GM18861 (cell line): ENCODE results near the gene TEAD1.

Experiments used
- ATAC-seq: cut with Tn5 transposase; IDR thresholded peaks from one replicate; pipeline ENCODE4 v1.9.1; 2021; ENCODE audit not compliant: unreplicated experiment

Gene TEAD1

DNA sequence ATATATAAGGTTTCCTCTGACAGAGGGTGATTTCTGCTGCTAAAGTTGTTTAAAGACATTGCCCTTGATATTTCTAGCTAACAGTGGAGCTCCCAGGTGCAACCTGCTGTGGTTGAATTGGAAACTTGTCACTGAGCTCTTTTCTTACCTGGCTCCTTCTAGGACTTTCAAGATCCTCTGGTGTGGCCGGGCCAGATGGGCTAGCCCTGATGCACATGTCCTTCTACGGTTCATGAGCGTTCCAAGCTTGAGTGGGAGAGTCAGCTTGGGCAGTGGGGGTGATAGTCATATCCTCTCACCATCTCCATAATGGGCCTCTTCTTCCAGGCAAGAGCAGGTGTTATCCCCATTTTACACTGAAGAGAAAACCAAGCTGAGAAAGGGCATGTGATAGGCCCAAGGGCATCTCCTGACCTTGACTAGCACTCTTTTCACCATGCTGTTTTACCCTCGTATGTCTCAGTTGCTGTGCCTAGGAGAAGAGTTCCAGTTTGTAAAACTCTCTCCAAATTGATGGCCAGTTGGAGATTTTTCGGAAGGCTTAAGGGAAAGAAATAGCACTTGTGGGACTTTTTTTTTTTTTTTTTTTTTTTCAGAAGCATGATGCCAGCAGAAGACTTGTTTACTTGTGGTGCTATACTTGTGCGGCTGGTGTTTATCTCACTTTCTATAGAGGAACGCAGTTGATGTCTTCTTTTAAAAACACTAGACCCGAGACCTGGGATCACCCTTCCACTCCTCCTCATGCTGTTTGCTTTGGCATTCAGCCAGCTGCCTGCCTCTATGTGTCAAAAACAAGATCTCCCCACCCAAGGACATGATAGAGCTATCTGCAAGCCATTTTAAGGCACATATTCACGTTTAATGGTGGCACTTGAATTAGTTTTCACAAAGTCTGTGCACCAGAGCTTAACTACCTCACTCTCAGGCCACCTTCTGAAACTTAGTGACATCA is 32.6 kb downstream of the TEAD1 start:
- no peak for ATAC-seq

DNA sequence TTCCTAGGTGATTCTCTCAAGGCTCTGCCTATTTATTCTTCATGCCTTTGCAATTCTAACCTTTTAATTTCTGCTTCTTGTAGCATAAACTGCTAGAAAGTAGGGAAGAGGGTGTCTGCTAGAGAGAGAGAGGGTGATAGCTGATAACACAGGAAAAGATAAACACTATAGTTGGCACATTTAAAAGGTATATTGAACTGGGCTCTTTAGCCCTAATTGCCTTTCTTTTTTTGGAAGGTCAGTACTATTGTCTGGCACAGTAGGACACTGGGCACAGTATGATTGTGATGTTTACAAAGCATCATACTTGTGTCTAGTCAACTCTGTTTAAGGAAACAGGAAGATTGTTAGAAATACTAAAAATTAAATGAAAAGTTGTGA is 33.3 kb downstream of the TEAD1 start:
- ATAC-seq = no peak

DNA sequence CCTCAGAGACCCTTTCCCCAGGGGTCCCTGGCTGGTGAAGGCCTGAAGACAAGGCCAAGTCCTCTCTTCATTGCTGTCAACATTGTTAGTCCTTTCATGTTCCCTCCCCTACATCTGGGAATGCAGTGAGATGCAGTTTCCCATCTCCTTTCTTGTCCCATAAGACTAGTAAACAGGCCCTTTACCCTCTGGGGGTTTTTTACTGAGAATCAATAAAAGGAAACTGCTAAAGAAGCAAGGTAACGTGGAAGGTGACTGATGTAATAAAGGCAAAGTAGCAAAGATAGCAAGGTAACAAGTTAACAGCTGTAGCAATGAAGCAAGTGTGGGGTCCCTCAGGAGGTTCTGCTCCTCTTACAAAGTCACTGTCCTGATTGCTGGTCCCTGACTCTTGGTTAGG is 37.3 kb downstream of the TEAD1 start:
- ATAC-seq = no peak

DNA sequence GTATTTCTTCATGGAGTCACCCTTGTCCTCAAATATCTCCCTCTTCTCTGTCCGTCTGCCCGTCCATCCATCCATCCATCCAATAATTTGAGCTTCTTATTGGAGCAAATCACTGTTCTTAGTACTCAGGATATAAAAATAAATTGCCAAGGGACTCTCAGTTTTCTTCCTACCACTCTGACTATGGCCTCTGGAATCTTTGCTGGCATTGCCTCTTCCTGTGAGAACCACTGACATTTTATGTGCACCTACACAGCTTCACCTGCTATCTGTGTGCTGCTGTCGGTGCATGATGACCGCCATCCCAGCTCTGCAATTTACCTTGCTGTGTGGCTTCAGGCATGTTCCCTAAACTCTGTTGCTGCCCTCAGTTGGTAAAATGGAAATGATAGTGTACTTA is 37.9 kb downstream of the TEAD1 start:
- ATAC-seq = no peak

DNA sequence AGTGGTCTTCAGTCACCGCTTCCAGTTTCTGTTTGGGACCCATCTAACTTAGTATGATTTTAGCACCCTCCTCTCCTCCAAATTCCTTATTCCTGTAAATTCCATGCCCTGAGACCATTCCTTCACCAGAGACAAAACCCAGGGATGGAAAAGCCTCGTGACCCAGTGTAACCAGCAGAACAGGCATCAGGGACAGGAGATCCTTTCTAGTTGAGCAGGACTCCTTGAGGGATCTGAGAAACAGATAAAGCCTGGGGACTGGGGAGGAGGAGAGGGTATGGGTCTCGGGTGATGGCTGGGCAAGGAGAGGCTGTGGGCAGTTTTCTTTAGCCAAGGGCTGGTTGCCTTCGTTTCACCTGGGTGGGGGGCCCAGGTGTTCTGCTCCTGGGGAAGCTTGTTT is 40.9 kb downstream of the TEAD1 start:
- ATAC-seq = no peak

DNA sequence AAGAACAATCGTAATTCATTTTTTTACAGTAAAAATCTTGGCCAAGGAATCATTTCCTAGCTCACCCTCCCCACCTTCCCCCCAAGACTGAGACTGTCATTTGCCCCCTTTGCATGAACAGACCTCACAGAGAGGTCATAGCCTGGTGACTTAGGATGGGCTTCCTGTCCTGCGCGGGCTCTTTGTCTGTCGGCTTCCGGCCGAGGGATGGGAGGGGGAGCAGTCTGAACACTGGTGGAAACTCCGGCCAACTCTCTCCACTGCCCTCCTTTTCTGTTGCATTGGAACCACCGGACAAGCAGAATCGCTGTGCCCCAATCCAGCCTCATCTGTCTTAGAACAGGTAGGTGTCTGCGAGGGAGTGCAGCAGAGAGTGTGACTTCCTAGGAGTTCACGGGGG is 41.7 kb downstream of the TEAD1 start:
- ATAC-seq = no peak

DNA sequence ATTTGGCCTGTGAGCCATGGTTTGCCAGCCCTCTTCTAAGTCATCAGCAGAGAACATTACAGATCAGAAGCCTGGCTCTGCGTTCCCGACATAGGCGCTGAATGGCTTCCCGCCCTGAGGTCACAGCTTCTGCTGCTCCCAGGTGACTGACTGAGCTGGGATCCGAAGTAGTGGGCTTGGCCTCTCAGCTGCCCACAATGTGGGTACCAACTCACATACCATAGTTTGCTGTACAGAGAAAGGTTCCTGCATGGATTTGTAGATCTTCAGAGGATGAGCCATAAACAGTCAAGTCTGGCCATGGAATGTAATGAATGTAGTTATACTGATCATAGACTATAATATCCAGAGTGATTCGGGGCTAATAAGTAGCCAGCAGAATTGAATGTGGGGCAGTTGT is 42.6 kb downstream of the TEAD1 start:
- ATAC-seq = no peak

DNA sequence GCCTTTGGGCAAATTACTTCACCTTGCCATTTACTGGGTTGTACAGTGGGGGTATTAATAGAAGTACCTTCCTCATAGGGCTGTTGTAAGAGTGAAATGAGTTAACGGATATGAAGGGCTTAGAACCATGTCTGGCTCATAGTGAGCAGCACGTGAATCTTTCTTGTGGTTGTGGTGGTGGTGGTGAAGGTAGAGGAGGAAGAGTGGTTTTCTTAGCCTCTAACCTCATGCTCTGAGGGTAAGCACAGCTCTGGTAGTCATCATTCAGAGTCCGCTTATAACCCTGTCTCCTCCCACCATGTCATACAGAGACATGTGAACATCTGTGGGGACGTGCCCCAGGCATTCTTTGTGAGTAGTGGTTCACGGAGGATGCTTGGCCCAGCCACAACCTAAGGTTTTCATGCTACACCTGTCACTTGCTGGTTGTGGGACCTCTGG is 43.6 kb downstream of the TEAD1 start:
- ATAC-seq = peak; percentile 87

DNA sequence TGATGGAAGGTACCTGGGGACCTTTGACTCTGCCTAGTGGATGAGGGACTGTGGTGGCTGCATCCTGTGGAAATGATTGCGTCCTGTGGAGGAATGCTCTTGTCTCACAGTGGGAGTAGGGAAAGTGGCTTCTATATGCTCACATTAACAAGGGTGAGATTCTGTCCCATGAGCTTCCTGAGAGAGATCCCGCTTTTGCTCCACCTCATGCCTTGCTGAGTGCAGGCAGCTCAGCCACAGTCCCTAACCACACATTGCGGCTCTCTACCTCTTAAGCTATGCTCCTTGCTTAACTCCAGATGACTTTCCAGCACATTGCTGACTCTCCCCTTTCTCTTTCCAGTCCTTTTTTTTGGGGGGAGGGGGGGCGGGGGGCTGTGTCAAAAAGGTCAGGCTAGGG is 45.0 kb downstream of the TEAD1 start:
- no peak for ATAC-seq

DNA sequence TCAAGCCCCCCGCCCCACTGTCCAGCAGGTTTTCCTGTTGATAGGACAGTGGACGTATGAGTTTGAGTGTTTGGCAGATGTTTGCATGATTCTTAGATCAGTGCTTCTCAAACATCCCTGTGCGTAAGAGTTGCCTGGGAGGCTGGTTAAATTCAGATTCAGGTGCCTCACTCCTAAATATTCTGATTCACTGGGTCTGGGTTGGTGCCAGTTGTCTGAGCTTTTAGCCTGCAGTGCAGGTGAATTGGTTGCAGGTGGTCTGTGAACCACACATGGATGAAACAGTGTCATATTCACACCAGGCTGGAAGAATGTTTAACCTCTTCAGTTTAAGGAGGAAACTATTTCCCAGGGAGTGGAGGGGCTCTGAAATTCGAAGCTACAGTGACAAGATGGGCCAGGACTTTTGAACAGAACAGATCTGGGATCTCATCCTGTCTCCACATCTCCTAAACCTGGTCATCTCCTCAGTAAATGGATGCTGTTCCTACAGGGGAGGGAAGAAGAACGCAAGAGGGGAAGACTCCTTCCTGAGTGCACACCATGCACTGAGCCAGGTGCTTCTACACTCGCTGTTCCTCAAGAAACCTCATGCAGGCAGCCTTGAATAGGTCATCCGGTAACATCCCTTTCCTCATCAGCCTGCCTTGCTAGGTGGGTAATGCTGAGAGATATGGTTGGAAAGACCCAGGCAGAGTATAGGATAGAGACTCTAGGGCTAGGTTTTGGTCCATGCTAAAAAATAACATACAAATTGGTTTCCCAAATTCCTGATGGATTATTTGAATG is 47.8 kb downstream of the TEAD1 start:
- no peak for ATAC-seq

DNA sequence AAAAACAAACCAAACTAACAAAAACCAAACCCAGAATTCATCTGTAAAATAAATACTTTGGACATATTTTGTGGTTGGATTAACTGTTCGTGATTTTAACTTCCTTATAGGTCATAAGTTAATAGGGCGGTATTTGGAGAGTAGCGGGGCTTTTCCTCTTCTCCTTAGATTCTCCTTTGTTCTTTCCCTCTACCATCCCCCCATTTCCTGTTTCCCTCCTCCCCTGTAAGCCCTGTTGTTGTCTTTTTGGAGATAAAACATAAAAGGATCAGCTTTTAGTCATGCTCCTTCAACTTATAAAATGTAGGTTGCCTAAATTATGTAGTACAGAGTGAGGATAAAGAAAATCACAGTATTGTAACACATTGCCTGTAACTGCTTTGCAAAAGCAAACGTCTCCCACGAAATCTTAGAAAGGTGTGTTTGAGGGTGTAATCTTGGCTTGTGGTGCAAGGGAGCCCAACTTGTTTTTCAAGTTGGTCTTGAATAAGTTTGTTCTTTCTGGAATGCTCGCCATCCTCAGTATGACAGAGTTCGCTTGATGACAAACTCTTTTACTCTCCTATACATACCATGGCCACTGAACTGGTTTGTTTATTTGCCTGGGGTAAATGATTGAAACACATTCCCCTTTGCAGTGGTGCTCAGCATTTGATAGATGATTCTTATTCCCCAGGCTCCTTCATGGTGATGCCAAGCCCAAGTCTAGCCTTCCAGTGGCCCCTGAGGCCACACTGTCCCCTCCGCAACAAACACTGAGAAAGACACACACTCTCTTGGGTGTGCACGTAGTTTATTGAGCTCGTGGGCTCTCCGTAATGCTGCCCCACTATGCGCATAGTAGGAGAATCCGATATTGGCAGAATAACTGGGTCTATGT is 49.4 kb downstream of the TEAD1 start:
- ATAC-seq = no peak

DNA sequence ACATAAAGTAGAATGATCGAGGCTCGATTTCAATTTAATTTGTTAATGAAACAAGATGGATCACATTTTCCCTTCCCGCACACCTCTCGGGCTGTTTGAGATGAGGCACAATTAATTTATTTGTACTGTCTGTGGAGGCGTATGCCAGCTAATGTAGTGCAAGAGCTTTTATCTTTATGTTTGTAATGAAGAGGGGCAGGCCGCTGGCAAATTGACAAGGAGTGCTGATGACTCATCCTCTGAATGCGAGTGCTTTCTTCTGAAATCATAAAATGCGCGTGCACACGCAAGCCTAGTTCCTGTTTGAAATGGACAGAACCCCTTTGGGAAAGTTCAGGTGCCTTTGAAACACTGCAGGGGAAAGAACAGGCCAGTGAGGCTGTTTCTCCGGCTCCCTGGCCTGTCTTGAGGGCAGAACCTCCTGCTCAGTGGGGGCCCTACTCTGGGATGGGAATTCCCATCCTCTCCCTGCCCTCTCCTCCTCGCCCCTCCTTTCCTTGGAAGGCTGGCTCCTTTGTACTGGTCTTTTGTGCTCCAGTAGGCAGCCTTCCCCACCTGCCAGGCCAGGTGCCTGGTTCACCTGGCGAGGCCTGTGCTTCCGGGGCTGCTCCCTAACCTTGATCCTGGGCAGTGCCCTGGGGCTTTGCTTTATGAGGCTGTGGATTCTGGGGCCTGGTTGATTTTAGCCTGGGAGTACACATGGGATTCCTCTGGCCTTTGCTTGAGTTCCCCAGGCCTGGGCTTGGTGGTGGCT is 50.3 kb downstream of the TEAD1 start:
- ATAC-seq = no peak

DNA sequence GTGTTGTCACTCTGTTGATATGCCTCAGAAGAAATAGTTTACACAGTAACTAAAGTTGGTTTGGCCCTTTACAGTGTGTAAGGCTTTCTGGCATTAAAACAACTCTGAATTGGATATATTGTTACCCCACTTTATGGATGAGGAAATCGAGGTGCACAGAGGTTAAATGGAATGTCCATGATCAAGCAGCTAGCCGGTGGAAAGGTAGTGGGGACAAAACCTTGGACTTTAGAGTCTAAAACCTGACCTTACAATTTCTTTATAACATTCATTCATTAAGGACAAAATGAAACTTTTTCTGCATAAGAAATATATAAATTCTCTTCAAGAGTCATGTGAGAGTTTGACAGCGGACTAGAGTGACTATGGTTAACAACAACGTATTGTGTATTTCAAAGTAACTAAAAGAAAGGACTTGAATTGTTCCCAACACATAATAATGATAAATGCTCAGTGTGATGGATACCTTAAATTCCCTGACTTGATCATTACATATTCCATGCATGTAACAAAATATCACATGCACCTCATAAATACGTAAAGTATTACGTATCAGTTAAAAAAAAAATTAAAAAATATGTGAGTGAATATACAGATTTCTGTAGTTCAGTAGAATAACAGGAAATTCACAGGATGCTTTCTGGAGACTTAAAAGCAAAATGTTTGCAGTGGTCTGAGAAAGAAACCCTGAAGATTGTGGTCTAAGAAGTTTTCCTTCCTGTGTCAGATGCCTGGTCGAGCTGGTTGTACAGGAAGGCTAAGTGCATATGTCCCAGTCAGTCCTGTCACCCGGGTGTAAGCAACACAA is 51.0 kb downstream of the TEAD1 start:
- ATAC-seq = no peak

DNA sequence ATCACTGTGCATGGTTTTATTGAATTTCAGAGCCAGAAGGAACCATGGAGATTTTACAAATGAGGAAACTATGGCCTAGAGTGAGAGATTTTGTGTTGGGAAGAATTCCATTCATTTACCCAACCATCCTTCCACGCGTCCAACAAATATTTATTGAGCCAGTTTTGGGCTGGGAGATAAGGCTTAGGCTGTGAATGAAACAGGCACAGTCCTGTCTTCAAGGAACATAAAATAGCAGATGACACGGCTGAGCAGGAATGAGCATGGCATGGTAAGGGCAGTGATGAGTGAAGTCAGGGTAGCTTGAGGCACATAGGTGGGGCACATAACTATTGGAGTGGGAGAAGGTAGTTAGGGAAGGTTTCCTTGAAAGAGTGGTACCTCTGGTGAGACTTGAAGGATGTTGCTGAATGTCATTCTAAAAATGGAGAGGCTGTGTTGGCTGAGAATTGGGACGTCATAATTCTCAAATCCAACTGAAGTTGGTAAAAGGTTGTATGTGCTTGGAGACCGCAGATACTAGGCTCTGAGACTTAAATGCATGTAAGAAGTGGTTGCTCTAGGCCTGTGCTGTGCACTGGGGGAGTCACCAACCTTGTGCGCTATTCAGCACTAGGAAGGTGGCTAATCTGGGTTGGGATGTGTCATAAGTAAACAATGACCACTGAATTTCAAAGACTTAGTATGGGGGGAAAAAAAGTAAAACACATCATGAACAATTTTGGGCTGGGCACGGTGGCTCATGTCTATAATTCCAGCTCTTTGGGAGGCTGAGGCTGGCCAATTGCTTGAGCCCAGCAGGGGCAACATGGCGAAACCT is 51.9 kb downstream of the TEAD1 start:
- ATAC-seq = no peak

DNA sequence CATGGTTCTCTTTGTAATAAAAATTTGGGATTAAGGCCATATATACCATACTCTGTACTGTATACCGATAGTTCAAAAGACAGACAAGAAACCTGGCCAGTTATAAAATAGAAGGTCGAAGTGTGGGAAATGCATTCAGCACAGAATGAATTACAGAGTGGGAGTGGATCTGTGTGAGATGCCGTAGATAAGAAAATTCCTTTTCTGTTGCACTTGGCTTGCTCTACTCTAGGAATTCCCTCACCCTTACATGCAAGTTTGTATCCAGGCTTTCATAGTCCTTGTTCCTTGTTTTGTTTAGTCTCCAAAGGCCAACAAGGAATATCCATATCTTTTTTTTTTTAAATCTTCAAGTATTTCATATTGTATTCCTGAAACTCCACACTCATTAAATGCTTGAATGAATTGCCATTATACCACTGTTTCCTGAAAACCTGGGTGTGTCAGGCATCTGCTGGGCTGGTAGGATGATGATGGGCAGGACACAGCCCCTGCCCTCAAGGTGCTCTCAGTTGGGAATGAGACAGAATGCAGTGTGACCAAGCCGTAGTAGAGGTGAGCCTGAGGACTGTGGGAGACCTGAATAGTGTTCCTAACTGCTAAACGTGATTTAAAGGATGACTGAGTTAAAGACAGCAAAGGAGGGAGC is 53.5 kb downstream of the TEAD1 start:
- ATAC-seq = no peak

DNA sequence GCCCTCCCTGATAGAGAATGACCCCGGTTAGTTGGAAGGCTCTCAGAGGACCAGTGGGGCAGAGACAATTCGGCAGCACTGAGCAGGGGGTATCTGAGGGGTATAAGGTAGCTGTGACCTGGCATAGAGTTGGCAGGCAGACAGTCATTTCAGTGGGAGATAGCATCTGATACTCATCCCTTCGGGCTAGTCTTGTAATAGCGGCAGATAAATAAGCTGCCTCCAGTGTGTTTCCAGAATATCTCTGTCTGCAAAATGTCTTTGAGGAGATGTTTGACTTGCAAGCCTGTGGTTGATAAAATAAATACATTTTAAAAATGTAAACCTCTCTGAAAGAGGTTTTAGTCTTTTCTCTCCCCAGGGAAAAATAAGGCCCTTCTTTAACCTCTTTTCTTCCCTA is 54.2 kb downstream of the TEAD1 start:
- no peak for ATAC-seq

DNA sequence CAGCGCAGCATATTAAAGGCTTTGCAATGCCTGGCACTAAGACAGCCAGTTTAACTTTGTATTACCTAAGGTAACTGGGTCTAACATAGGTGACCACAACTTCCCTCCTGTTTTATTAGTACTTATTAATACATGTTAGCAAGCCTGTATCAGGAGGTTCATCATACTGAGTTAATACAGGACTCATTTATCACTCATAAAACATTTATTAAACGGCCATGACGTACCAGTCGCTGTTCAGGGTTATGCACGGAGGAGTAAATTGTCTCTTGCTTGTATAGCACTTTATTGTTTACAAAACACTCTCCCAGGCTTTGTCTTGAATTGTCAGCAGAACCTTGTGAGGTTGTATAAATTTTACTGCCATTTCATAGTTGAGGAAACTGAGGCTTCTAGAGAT is 55.7 kb downstream of the TEAD1 start:
- no peak for ATAC-seq

DNA sequence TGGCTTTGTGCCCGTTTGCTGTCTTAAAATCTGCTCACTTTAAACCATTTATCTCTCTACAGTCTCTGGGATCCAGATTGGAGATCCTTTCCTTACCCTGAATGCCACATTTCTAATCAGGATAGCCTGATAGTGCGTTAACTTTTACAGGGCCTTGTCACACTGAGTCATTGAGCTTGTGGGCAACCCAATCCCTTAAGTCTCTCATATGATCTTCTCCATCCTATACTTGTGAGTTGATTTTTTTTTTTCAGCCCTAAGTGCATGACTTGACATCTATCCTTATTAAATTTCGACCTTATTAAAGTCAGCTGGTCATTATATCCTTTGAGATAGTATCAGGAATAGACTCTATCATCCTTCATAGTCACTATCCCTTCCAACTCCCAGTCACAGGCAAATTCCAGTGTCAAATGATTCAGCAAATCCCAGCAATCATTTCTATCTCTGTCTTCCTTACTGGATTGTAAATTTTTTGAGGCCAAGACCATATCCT is 57.7 kb downstream of the TEAD1 start:
- no peak for ATAC-seq
